B cell (primary cell): ENCODE data around the gene HLA-DRB1. TPM values are rescaled to one million over a fixed set of nuclear protein-coding genes. Genes with fewer than 3 reads are reported as not detected.
A peak's percentile ranks its signal among the peaks of the same experiment; 100 is the strongest.

Experiments
- ATAC-seq: fragments of 200-7000 bp; cut with Tn5 transposase; one replicate; pipeline ENCODE4 v1.10.0; 2021; ENCODE audit warnings: low read depth, mild to moderate bottlenecking, moderate number of reproducible peaks, moderate library complexity
- CTCF ChIA-PET: fragments of 350-600 bp; sonication (Branson Sonifier 250); formaldehyde crosslinking; loops from one replicate; lab custom pipeline; 2021; ENCODE audit warnings: antibody characterized with exemption, inconsistent platforms; lab: Charles Lee
- POLR2A ChIA-PET: fragments of 350-600 bp; sonication (Branson Sonifier 250); formaldehyde crosslinking; loops from one replicate; lab custom pipeline; 2021; ENCODE audit warnings: antibody characterized with exemption; lab: Charles Lee
- DNase-seq: peaks from one replicate; pipeline ENCODE4 v3.0.0; 2013
- H2AFZ ChIP-seq: 2 replicates; pipeline ENCODE4 v1.6.1; 2012; ENCODE audit warnings: mild to moderate bottlenecking, low read depth, low read length; ENCODE audit not compliant: insufficient read depth, poor library complexity, severe bottlenecking
- H3K27ac ChIP-seq, 2 donors: 1 replicate in 1 of 2; 2 replicates in 1 of 2; pipeline ENCODE4 v1.5.1; 2012 to 2013; ENCODE audit warnings: low read length in 2 of 2, mild to moderate bottlenecking in 2 of 2, moderate library complexity in 1 of 2
- H3K27me3 ChIP-seq, 4 experiments: fragments of 200-600 bp in 1 of 4; sonication (generic) in 1 of 4; replicated peaks in 1 of 4; 1 replicate in 2 of 4; 2 replicates in 2 of 4; pipeline versions ENCODE4 v1.6.1 to v1.7.0; 2013 to 2016; ENCODE audit warnings: low read length in 3 of 4, mild to moderate bottlenecking in 2 of 4, mixed read lengths in 1 of 4, moderate library complexity in 1 of 4; ENCODE audit not compliant: insufficient read depth in 4 of 4, control insufficient read depth in 3 of 4; ENCODE audit errors: control extremely low read depth in 1 of 4
- H3K36me3 ChIP-seq, 2 experiments: replicated peaks in 1 of 2; 1 replicate in 1 of 2; 2 replicates in 1 of 2; pipeline versions ENCODE4 v1.6.1 to v1.7.1; 2013; ENCODE audit warnings: low read length in 1 of 2; ENCODE audit not compliant: insufficient read depth in 2 of 2, control insufficient read depth in 1 of 2; ENCODE audit errors: control extremely low read depth in 1 of 2, extremely low read depth in 1 of 2
- H3K4me1 ChIP-seq, 2 donors: fragments of 200-600 bp in 1 of 2; sonication (generic) in 1 of 2; 1 replicate in 1 of 2; 2 replicates in 1 of 2; pipeline versions ENCODE4 v1.5.1 to v1.6.1; 2013 to 2017; ENCODE audit warnings: low read length in 2 of 2; ENCODE audit not compliant: control insufficient read depth in 2 of 2, insufficient read depth in 2 of 2
- H3K4me2 ChIP-seq: replicated peaks from 2 replicates; pipeline ENCODE3; 2012; ENCODE audit warnings: mild to moderate bottlenecking, low read depth, low read length; ENCODE audit not compliant: poor library complexity, severe bottlenecking
- H3K4me3 ChIP-seq, 5 experiments: fragments of 200-600 bp in 1 of 5; sonication (generic) in 1 of 5; 1 replicate in 3 of 5; 2 replicates in 2 of 5; pipeline versions ENCODE4 v1.5.1 to v1.7.0; 2011 to 2016; ENCODE audit warnings: low read length in 4 of 5, mild to moderate bottlenecking in 4 of 5, low read depth in 2 of 5, control low read depth in 1 of 5, moderate library complexity in 1 of 5; ENCODE audit not compliant: insufficient read depth in 1 of 5; ENCODE audit errors: control extremely low read depth in 1 of 5, extremely low read depth in 1 of 5
- H3K79me2 ChIP-seq: fragments of 200-600 bp; sonication (generic); one replicate; pipeline ENCODE4 v1.6.0; 2016; ENCODE audit warnings: low read length; ENCODE audit not compliant: control insufficient read depth, insufficient read depth
- H3K9ac ChIP-seq: fragments of 200-600 bp; sonication (generic); 2 replicates; pipeline ENCODE4 v1.6.1; 2017; ENCODE audit warnings: mild to moderate bottlenecking, low read length, moderate library complexity
- H3K9me3 ChIP-seq, 3 donors: one replicate each; pipeline versions ENCODE4 v1.6.1 to v1.7.1; 2013; ENCODE audit warnings: low read length in 2 of 3; ENCODE audit not compliant: control insufficient read depth in 2 of 3, insufficient read depth in 1 of 3; ENCODE audit errors: control extremely low read depth in 1 of 3
- H4K20me1 ChIP-seq: 2 replicates; pipeline ENCODE4 v1.6.0; 2012; ENCODE audit warnings: mild to moderate bottlenecking, low read length; ENCODE audit not compliant: insufficient read depth, control insufficient read depth, poor library complexity, severe bottlenecking
- H3K27ac Mint-ChIP-seq: one replicate; pipeline ENCODE4 v1.8.0; 2021; ENCODE audit warnings: mixed read lengths
- H3K27me3 Mint-ChIP-seq: one replicate; pipeline ENCODE4 v1.8.0; 2021; ENCODE audit warnings: mixed read lengths
- H3K4me1 Mint-ChIP-seq: one replicate; pipeline ENCODE4 v1.8.0; 2021; ENCODE audit warnings: mixed read lengths
- H3K4me3 Mint-ChIP-seq: one replicate; pipeline ENCODE4 v1.8.0; 2021; ENCODE audit warnings: mixed read lengths
- H3K9me3 Mint-ChIP-seq: one replicate; pipeline ENCODE4 v1.8.0; 2022; ENCODE audit warnings: mixed read lengths; ENCODE audit not compliant: insufficient read depth
- CTCF ChIP-seq: fragments of 200-600 bp; IDR thresholded peaks from one replicate; pipeline ENCODE4 v1.8.0; 2022; ENCODE audit warnings: antibody characterized with exemption, mild to moderate bottlenecking
- EZH2 ChIP-seq: IDR thresholded peaks from 2 replicates; pipeline ENCODE4 v1.6.1; 2012; ENCODE audit warnings: borderline replicate concordance, low read depth, mild to moderate bottlenecking, moderate library complexity, low read length; ENCODE audit not compliant: insufficient read depth, poor library complexity, severe bottlenecking
- WGBS: methylation state at CpG from one replicate; pipeline ENCODE4 v1.1.5; 2013; ENCODE audit warnings: missing lambda C conversion rate; ENCODE audit not compliant: insufficient coverage; 5-methylcytosine and 5-hydroxymethylcytosine counted together
- intact Hi-C: fragments of 100-400 bp; cut with micrococcal nuclease; formaldehyde crosslinking; loops from one replicate; pipeline ENCODE4 v1.10.0; 2022
- polyA plus RNA-seq: library from polyadenylated mRNA; depleted of rRNA; stranded (reverse); fragments of >200 nt; gene quantifications from 2 replicates; pipeline ENCODE4 v1.2.3, GENCODE V29; 2012
- total RNA-seq, 2 donors: library from RNA; stranded (reverse); fragments of 120-200 nt in 1 of 2; gene quantifications; 1 replicate in 1 of 2; 2 replicates in 1 of 2; pipeline versions ENCODE4 v1.2.3 to v1.2.4, GENCODE V29; 2013 to 2022

Gene HLA-DRB1
- total and polyA plus RNA-seq, 2 donors (not counting 1 experiment from before 2014, with no cell fraction given) = 559 to 1,240 TPM

- no peaks in the 10 kb centered on the region for H3K9me3 Mint-ChIP-seq
- peak overlapping the region; percentile 25 for H3K4me2 ChIP-seq
- H3K36me3 ChIP-seq = peaks cover 1 to 35% of the 10 kb centered on the region in 2 experiments
- H3K4me1 Mint-ChIP-seq = peaks cover 60% of the 10 kb centered on the region
- peak overlapping the region; percentile 75 for H3K27ac Mint-ChIP-seq
- CTCF ChIA-PET = no interaction called here
- no peak overlapping the region for H3K27ac ChIP-seq
- intact Hi-C loops = no loop called here
- H3K27me3 ChIP-seq = no peaks in the 10 kb centered on the region
- H4K20me1 ChIP-seq = no peaks in the 10 kb centered on the region
- no peaks in the 10 kb centered on the region for H3K27me3 Mint-ChIP-seq
- no peak overlapping the region for H2AFZ ChIP-seq
- H3K4me3 Mint-ChIP-seq = peak overlapping the region; percentile 69
- H3K9ac ChIP-seq = no peak overlapping the region
- POLR2A ChIA-PET = interaction anchor here (0.9 to 1.1 kb wide), 2 partner anchors 24 to 76 kb away, joined by 3 read pairs; no protein-coding TSS in a partner anchor
- no peak overlapping the region for H3K4me3 ChIP-seq
- peaks cover 0 to 11% of the 10 kb centered on the region in 2 donors for H3K4me1 ChIP-seq
- ATAC-seq (no peak), DNase-seq (no peak)
- no peaks in the 10 kb centered on the region for H3K9me3 ChIP-seq
- TF ChIP-seq EZH2 (no peak), CTCF (no peak)
- H3K79me2 ChIP-seq = peaks cover 39% of the 10 kb centered on the region
- WGBS = 0% methylated on average over 1 of the region's 2 CpGs
These were observed 6.1 kb downstream of the HLA-DRB1 start for GRCh38 chr6:32583527-32583898.

GRCh38 chr6:32581315-32582095, 8.1 kb downstream of the HLA-DRB1 start:
- Histone ChIP-seq H4K20me1 (no peaks in the 10 kb centered on the region), H3K79me2 (peaks cover 24% of the 10 kb centered on the region), H2AFZ (no peak overlapping the region), H3K27ac (peak overlapping the region; percentile 2 to 62), H3K27me3 (no peaks in the 10 kb centered on the region), H3K4me3 (no peak overlapping the region), H3K4me2 (no peak overlapping the region), H3K9me3 (no peaks in the 10 kb centered on the region), H3K9ac (no peak overlapping the region), H3K4me1 (peaks cover 0 to 11% of the 10 kb centered on the region in 2 donors), H3K36me3 (peaks cover 1 to 35% of the 10 kb centered on the region in 2 experiments)
- intact Hi-C loops = no loop called here
- DNase-seq (no peak), ATAC-seq (no peak)
- POLR2A ChIA-PET = interaction anchor here (0.8 to 1.5 kb wide), 2 partner anchors 27 to 62 kb away, joined by 3 read pairs; no protein-coding TSS in a partner anchor
- Mint-ChIP-seq H3K27ac (peak overlapping the region; percentile 85), H3K27me3 (no peaks in the 10 kb centered on the region), H3K9me3 (no peaks in the 10 kb centered on the region), H3K4me3 (peak overlapping the region; percentile 34), H3K4me1 (peaks cover 50% of the 10 kb centered on the region)
- CTCF ChIA-PET = interaction anchor here (0.6 kb wide), 1 partner anchor 287 kb away, joined by 3 read pairs; no protein-coding TSS in a partner anchor
- TF ChIP-seq EZH2 = no peak
- no peak for TF ChIP-seq CTCF
- 50% methylated on average over 2 of the region's 8 CpGs for WGBS
